LNCAP (cell line): Measurements from ENCODE around the gene CEBPA.

ENCODE experiments used
- TF ChIP-seq, protein P1 (sequence below): fragments of 450-650 bp; IDR thresholded peaks from 2 replicates; pipeline ENCODE4 v1.5.1; 2017; ENCODE audit warnings: mild to moderate bottlenecking

CEBPA gene

DNA sequence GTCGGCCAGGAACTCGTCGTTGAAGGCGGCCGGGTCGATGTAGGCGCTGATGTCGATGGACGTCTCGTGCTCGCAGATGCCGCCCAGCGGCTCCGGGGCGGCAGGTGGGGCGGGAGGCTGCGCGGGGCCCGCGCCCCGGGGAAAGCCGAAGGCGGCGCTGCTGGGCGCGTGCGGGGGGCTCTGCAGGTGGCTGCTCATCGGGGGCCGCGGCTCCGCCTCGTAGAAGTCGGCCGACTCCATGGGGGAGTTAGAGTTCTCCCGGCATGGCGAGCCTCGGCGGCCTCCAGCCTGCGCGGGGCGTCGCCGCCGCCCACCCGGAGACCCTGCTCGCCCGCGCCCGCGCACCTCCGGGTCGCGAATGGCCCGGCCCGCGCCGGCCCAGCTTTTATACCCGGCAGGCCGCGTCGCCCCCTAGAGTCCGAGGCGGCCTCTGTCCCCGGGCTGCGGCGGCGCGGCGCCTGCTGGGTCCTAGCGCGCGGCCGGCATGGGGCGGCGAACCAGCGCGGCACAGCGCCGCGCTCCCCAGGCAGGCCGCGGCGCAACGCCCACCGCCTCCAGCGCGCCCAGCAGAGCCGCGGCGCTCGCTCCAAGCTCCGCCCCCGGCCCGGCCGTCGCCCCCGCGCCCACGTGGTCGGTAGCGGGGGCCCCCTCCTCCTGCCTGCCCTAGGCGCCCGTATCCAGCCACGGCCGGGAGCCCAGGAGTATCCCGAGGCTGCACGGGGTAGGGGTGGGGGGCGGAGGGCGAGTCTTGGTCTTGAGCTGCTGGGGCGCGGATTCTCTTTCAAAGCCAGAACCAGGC, at the start of gene CEBPA:
TSS of gene CEBPA (minus strand) at position 360 of the 799 bp plus-strand sequence. CDS start at position 240, 120 bp downstream.
- TF ChIP-seq, protein P1, sequence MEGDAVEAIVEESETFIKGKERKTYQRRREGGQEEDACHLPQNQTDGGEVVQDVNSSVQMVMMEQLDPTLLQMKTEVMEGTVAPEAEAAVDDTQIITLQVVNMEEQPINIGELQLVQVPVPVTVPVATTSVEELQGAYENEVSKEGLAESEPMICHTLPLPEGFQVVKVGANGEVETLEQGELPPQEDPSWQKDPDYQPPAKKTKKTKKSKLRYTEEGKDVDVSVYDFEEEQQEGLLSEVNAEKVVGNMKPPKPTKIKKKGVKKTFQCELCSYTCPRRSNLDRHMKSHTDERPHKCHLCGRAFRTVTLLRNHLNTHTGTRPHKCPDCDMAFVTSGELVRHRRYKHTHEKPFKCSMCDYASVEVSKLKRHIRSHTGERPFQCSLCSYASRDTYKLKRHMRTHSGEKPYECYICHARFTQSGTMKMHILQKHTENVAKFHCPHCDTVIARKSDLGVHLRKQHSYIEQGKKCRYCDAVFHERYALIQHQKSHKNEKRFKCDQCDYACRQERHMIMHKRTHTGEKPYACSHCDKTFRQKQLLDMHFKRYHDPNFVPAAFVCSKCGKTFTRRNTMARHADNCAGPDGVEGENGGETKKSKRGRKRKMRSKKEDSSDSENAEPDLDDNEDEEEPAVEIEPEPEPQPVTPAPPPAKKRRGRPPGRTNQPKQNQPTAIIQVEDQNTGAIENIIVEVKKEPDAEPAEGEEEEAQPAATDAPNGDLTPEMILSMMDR = peak; percentile 71

DNA sequence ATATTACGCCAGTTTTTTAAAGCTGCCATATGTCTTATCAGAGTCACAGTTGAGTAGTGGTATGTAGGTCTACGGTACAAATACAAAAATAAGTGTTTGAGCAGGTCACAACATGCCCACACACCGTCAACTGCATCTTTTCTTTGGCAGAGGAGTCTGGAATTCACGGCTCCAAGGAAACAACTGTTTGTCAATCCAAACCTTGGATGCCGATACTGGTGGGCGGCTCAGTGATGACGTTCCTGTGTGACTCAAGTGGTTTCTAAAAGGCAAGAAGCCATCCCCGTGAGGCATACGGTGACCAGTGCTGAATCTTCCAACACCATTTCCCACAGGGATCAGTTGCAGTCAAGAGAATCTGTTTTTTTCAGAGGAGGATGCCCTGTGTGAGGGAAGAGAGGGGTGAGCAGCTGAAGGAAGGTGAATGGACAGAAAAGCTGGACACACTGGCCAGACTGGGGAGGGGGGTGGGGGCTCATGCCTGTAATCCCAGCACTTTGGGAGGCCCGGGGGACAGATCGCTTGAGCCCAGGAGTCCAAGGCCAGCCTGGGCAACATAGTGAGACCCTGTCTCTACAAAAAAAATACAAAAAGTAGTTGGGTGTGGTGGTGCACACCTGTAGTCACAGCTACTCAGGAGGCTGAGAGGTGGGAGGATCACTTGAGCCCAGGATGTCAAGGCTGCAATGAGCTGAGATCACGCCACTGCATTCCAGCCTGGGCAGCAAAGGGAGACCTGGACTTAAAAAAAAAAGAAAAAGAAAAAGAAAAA, 48.4 kb upstream of the CEBPA start:
- TF ChIP-seq, protein P1 = no peak

GRCh38 chr19:33349319-33350289, 47.3 kb upstream of the CEBPA start:
- TF ChIP-seq, protein P1 = no peak

DNA sequence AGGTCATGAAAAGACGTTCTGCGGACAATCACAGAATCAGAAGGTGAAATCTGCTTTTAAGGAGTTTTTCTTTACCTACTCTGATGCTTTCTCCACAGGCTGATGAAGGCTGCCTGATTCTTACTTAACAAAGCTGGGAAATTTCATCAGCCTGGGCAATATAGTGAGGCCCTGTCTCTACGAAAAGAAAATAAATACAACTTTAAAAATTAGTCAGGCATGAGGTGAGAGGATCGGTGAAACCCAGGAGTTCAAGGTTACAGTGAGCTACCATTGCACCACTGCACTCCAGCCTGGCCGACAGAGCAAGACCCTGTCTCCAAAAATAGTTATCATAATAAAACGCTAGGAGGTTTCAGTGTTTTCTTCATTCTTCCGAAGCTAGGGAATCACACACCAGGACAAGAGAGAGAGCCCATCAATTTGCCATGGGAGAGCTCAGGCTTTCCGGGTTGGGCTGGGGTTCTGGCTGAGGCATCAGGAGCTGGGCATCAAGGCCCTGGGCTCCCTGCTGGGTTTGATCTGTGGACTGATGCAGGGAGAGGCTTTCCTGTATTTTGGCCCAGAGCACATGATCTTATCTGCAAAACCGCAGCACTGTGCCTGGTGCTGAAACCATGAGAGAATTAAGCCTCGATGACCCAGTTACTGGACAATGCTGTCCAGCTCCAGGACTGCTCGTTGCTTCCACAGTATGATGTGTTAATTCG, 46.1 kb upstream of the CEBPA start:
- TF ChIP-seq, protein P1 = no peak

DNA sequence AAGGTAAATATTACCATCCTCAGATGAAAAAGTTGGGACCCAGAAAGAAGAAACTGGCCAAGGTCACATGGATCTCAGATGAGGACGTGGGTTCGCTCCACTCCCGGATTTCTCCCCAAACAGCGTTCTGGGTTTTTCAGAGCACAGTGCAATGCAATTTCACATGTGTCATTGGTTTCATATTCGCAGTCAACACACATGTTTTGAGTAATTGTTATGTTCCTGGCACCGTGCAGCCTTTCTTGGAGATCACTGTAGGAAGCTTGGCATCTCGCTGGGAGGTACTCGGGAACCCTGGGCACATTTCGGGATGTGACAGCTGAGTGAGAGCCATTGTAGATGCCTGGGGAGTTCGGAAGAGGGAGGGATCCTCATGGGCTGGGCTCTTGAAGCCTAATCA, 45.0 kb upstream of the CEBPA start:
- TF ChIP-seq, protein P1 = no peak

DNA sequence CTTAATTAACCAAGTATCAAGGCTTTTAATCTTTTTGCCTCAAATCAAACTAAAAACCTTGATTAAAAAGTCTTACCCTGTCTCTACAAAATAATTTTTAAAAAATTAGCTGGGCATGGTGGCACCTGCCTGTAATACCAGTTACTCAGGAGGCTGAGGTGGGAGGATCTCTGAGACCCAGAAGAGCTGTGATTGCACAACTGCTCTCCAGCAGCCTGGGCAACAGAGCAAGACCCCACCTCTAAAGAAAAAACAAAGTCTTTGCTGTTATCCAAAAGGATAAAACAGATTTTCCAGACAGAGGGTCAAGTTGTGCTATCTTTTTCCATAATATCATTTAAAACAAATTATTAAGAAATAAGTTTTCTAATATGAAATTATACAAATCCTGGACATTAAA, 44.3 kb upstream of the CEBPA start:
- TF ChIP-seq, protein P1 = no peak
